Epidermal melanocyte (primary cell): ENCODE data around the gene PRKCZ.

Experiments
- DNase-seq: peaks from one replicate; pipeline ENCODE4 v3.0.0; 2011; ENCODE audit warnings: low spot score; ENCODE audit not compliant: insufficient read length

Gene PRKCZ

GRCh38 chr1:2100780-2101108, 50.5 kb downstream of the PRKCZ start:
- no peak for DNase-seq

GRCh38 chr1:2101531-2101930, 51.3 kb downstream of the PRKCZ start:
- DNase-seq = no peak

- DNase-seq = no peak
Observed at GRCh38 chr1:2101946-2102345, 51.7 kb downstream of the PRKCZ start.

- no peak for DNase-seq
Observed at GRCh38 chr1:2102753-2103152, 52.5 kb downstream of the PRKCZ start.

GRCh38 chr1:2103266-2103900, 53.2 kb downstream of the PRKCZ start:
- no peak for DNase-seq

GRCh38 chr1:2103901-2104590, 53.8 kb downstream of the PRKCZ start:
- DNase-seq = no peak

- no peak for DNase-seq
Observed at GRCh38 chr1:2104621-2105427, 54.6 kb downstream of the PRKCZ start.

GRCh38 chr1:2105781-2106524, 55.7 kb downstream of the PRKCZ start:
- no peak for DNase-seq

- DNase-seq = no peak
Observed at GRCh38 chr1:2106659-2107405, 56.6 kb downstream of the PRKCZ start.

GRCh38 chr1:2107586-2108212, 57.5 kb downstream of the PRKCZ start:
- DNase-seq = no peak

GRCh38 chr1:2108213-2108876, 58.1 kb downstream of the PRKCZ start:
- peak; percentile 51 for DNase-seq

- no peak for DNase-seq
Observed at GRCh38 chr1:2108877-2109580, 58.8 kb downstream of the PRKCZ start.

GRCh38 chr1:2109581-2110021, 59.4 kb downstream of the PRKCZ start:
- no peak for DNase-seq

GRCh38 chr1:2110191-2110737, 60.1 kb downstream of the PRKCZ start:
- no peak for DNase-seq

GRCh38 chr1:2110738-2111673, 60.8 kb downstream of the PRKCZ start:
- DNase-seq = no peak

GRCh38 chr1:2111674-2112035, 61.4 kb downstream of the PRKCZ start:
- no peak for DNase-seq

- no peak for DNase-seq
Observed at GRCh38 chr1:2112280-2112701, 62.1 kb downstream of the PRKCZ start.

GRCh38 chr1:2113620-2114135, 63.5 kb downstream of the PRKCZ start:
- no peak for DNase-seq
